HepG2 (cell line): ENCODE data around the gene ATG4A. TPM values are rescaled to one million over a fixed set of nuclear protein-coding genes. Genes with fewer than 3 reads are reported as not detected.

Experiments used
- ATAC-seq: fragments of 200-7000 bp; cut with Tn5 transposase; 3 replicates; pipeline ENCODE4 v1.9.1; 2020; ENCODE audit warnings: mild to moderate bottlenecking, moderate library complexity
- BruUV-seq: library from RNA; stranded (reverse); fragments of 400-500 nt; replicated peaks from 2 replicates; lab custom pipeline; 2021; lab: Mats Ljungman, UMichigan
- CTCF ChIA-PET: fragments of 300-600 bp; formaldehyde crosslinking; extraction: SDS; loops from one replicate; lab custom pipeline; 2021; ENCODE audit warnings: low total read pairs, inconsistent platforms, low intra/inter-chr PET ratio; lab: Yijun Ruan, JAX
- POLR2A ChIA-PET: fragments of 350-600 bp; sonication (Branson Sonifier 250); formaldehyde crosslinking; loops from one replicate; lab custom pipeline; 2020; ENCODE audit warnings: antibody characterized with exemption, inconsistent platforms; lab: Yijun Ruan, JAX
- DNase-seq: peaks from one replicate; pipeline ENCODE4 v3.0.0-alpha.2; 2015; ENCODE audit warnings: low spot score
- FAIRE-seq: peaks from 3 replicates; lab custom pipeline; 2011; peaks lifted over from hg19 to GRCh38; lab: Jason Lieb, UNC
- H2AFZ ChIP-seq: one replicate; pipeline ENCODE4 v1.6.1; 2011; ENCODE audit warnings: low read length, inconsistent platforms
- H3K27ac ChIP-seq: fragments of 300-600 bp; 3 replicates; pipeline ENCODE4 v1.8.0; 2011; ENCODE audit warnings: mixed run types, mild to moderate bottlenecking, mixed read lengths, low read length, inconsistent platforms; ENCODE audit not compliant: insufficient read depth; ENCODE audit errors: extremely low read length
- H3K27me3 ChIP-seq, 2 experiments: fragments of 200-600 bp in 1 of 2; 2 replicates in 1 of 2; 3 replicates in 1 of 2; pipeline versions ENCODE4 v1.6.0 to v1.8.0; 2011; ENCODE audit warnings: low read length in 2 of 2, mild to moderate bottlenecking in 2 of 2, moderate library complexity in 2 of 2, inconsistent platforms in 1 of 2; ENCODE audit not compliant: insufficient read depth in 2 of 2, control insufficient read depth in 1 of 2
- H3K36me3 ChIP-seq, 2 experiments: fragments of 200-600 bp in 1 of 2; replicated peaks in 1 of 2; 2 replicates in 1 of 2; 3 replicates in 1 of 2; pipeline versions ENCODE4 v1.5.1 to v1.8.0; 2011; ENCODE audit warnings: low read length in 2 of 2, inconsistent platforms in 1 of 2; ENCODE audit not compliant: insufficient read depth in 2 of 2, control insufficient read depth in 1 of 2
- H3K4me1 ChIP-seq: 2 replicates; pipeline ENCODE4 v1.5.1; 2012; ENCODE audit warnings: low read length, inconsistent platforms; ENCODE audit not compliant: insufficient read depth
- H3K4me2 ChIP-seq: 2 replicates; pipeline ENCODE4 v1.6.0; 2011; ENCODE audit warnings: low read depth, low read length, inconsistent platforms
- H3K4me3 ChIP-seq, 3 experiments: fragments of 200-600 bp in 1 of 3; sonication (generic), shearing (Covaris generic) in 1 of 3; replicated peaks in 1 of 3; 2 replicates each; pipeline ENCODE4 v1.5.1; 2011 to 2016; ENCODE audit warnings: low read length in 3 of 3, inconsistent platforms in 2 of 3, low read depth in 2 of 3, mild to moderate bottlenecking in 2 of 3, control low read depth in 1 of 3, mixed read lengths in 1 of 3; ENCODE audit not compliant: insufficient read depth in 1 of 3
- H3K79me2 ChIP-seq: one replicate; pipeline ENCODE4 v1.6.1; 2011; ENCODE audit warnings: low read length, inconsistent platforms; ENCODE audit not compliant: insufficient read depth
- H3K9ac ChIP-seq: 2 replicates; pipeline ENCODE4 v1.6.0; 2011; ENCODE audit warnings: mild to moderate bottlenecking, low read depth, low read length, inconsistent platforms; ENCODE audit not compliant: insufficient read depth
- H3K9me3 ChIP-seq: 2 replicates; pipeline ENCODE4 v1.5.1; 2012; ENCODE audit warnings: mild to moderate bottlenecking, low read length
- H4K20me1 ChIP-seq: 2 replicates; pipeline ENCODE4 v1.6.0; 2011; ENCODE audit warnings: inconsistent platforms, mild to moderate bottlenecking, low read length, moderate library complexity; ENCODE audit not compliant: insufficient read depth
- ARID4A ChIP-seq: sonication (generic); formaldehyde crosslinking; IDR thresholded peaks from 2 replicates; pipeline ENCODE4 v1.5.0; 2020; ENCODE audit warnings: mild to moderate bottlenecking, missing genetic modification reagents, borderline replicate concordance
- FOXA3 ChIP-seq: IDR thresholded peaks from 2 replicates; pipeline ENCODE4 v1.6.1; 2016; ENCODE audit warnings: missing genetic modification reagents, missing compliant biosample characterization
- JARID2 ChIP-seq: sonication (generic); formaldehyde crosslinking; IDR thresholded peaks from 2 replicates; pipeline ENCODE4 v1.8.1; 2023; ENCODE audit warnings: missing genetic modification reagents, inconsistent platforms; ENCODE audit not compliant: insufficient replicate concordance
- KDM5A ChIP-seq: fragments of 200-600 bp; sonication (generic); IDR thresholded peaks from 2 replicates; pipeline ENCODE4 v1.7.0; 2018; ENCODE audit warnings: antibody characterized with exemption, mild to moderate bottlenecking, low read length, borderline replicate concordance
- MEIS2 ChIP-seq: sonication (generic); formaldehyde crosslinking; IDR thresholded peaks from 2 replicates; pipeline ENCODE4 v1.9.0; 2021; ENCODE audit warnings: mild to moderate bottlenecking, missing genetic modification reagents
- NFIB ChIP-seq: sonication (generic); formaldehyde crosslinking; IDR thresholded peaks from 2 replicates; pipeline ENCODE4 v1.9.0; 2021; ENCODE audit warnings: missing genetic modification reagents, mild to moderate bottlenecking, borderline replicate concordance
- TARDBP ChIP-seq: sonication (generic); formaldehyde crosslinking; IDR thresholded peaks from 2 replicates; pipeline ENCODE4 v1.8.0; 2022; ENCODE audit warnings: mild to moderate bottlenecking, missing genetic modification reagents
- ZC3H13 ChIP-seq: sonication (generic); formaldehyde crosslinking; IDR thresholded peaks from 2 replicates; pipeline ENCODE4 v1.8.1; 2023; ENCODE audit warnings: mild to moderate bottlenecking, missing genetic modification reagents, moderate library complexity
- ZFYVE20 ChIP-seq: sonication (generic); formaldehyde crosslinking; IDR thresholded peaks from 2 replicates; pipeline ENCODE4 v1.8.0; 2023; ENCODE audit warnings: low read depth, mild to moderate bottlenecking, moderate library complexity, missing genetic modification reagents, borderline replicate concordance
- ZNF326 ChIP-seq: sonication (generic); formaldehyde crosslinking; IDR thresholded peaks from 2 replicates; pipeline ENCODE4 v1.4.0; 2020; ENCODE audit warnings: missing genetic modification reagents, borderline replicate concordance
- ZNF556 ChIP-seq: sonication (generic); formaldehyde crosslinking; IDR thresholded peaks from 2 replicates; pipeline ENCODE4 v1.4.0; 2020; ENCODE audit warnings: mild to moderate bottlenecking, missing genetic modification reagents, borderline replicate concordance
- ZNF792 ChIP-seq: IDR thresholded peaks from 2 replicates; pipeline ENCODE4 v1.6.1; 2016
- WGBS: methylation state at CpG from one replicate; pipeline ENCODE4 v1.1.6; 2017; ENCODE audit warnings: low lambda C conversion rate; 5-methylcytosine and 5-hydroxymethylcytosine counted together
- in situ Hi-C: cut with HindIII; loops from 2 replicates; pipeline ENCODE4 v1.10.0; 2017; ENCODE audit warnings: low pct_unique_long_range_greater_than_20kb; ENCODE audit not compliant: extremely low pct_ligation_motif_present
- intact Hi-C: fragments of 100-400 bp; cut with micrococcal nuclease; formaldehyde crosslinking; loops from one replicate; pipeline ENCODE4 v1.10.0; 2022; ENCODE audit not compliant: unreplicated experiment
- polyA plus RNA-seq, 8 experiments: library from polyadenylated mRNA; depleted of rRNA in 3 of 8; stranded (reverse) in 7 of 8; unstranded in 1 of 8; fragments of >200 nt; fragmentation: Illumina TruSeq in 4 of 8; extraction: Trizol in 4 of 8; gene quantifications; 2 replicates each; pipeline versions ENCODE4 v1.2.1 to v1.2.3, GENCODE V29; 2011 to 2016; ENCODE audit warnings: low read depth in 4 of 8, missing spikeins in 1 of 8, mixed read lengths in 1 of 8; ENCODE audit not compliant: insufficient read depth in 1 of 8
- total RNA-seq, 5 experiments: library from RNA; depleted of rRNA; stranded (reverse); fragments of >200 nt; fragmentation: Illumina TruSeq; extraction: Trizol; gene quantifications; 2 replicates each; pipeline ENCODE4 v1.2.3, GENCODE V29; 2016; ENCODE audit warnings: low read depth in 1 of 5
- TF ChIP-seq, protein P1 (sequence below): IDR thresholded peaks from 2 replicates; pipeline ENCODE4 v1.6.1; 2016

The ATG4A gene
- total and polyA plus RNA-seq, 2 of the 13 experiments (the other 11 are each of a cell fraction or from before 2014, with no cell fraction given), result 3.3 to 6.3 TPM

DNA sequence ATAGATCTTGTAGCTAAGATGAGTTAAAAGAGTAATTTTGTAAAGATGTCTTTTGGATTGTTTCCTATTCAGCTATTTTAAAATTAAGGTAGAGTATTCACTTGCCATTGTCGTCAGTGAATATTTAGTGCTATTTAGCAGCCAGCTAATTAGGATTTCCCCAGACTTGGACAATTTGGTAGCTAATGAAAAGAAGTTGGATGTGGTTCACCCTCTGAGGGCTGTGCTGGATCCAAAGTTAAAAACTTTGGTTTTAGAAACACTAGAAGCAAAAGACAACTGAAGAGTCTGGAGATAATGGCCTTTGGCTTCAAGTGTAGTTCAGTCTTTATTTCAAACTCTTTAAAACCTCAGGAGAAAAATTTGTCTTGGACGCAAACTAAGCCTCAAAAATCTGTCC lies 41.3 kb downstream of the ATG4A start:
- Histone ChIP-seq H3K9me3 (no peaks in the 10 kb centered on the region), H3K27me3 (no peaks in the 10 kb centered on the region), H3K27ac (no peak overlapping the region), H3K36me3 (no peaks in the 10 kb centered on the region), H2AFZ (no peak overlapping the region), H3K4me1 (no peaks in the 10 kb centered on the region), H3K4me3 (no peak overlapping the region), H3K79me2 (no peaks in the 10 kb centered on the region), H3K9ac (no peak overlapping the region), H3K4me2 (no peak overlapping the region), H4K20me1 (no peaks in the 10 kb centered on the region)
- DNase-seq, result no peak
- in situ Hi-C loops, result no loop called here
- no peak for FAIRE-seq
- WGBS, result 100% methylated on average over 2 of the region's 2 CpGs
- intact Hi-C loops, result no loop called here
- ChIA-PET CTCF (no interaction called here), POLR2A (no interaction called here)
- BruUV-seq, result no TSS peak
- ATAC-seq, result no peak
- TF ChIP-seq NFIB (CRISPR knock-in tag), result no peak
- TF ChIP-seq KDM5A, result no peak
- TF ChIP-seq ZFYVE20 (CRISPR knock-in tag), result no peak
- TF ChIP-seq FOXA3 (CRISPR knock-in tag), result no peak
- TF ChIP-seq ZNF792 (CRISPR knock-in tag), result no peak
- TF ChIP-seq, all 625 proteins: peak for 0

DNA sequence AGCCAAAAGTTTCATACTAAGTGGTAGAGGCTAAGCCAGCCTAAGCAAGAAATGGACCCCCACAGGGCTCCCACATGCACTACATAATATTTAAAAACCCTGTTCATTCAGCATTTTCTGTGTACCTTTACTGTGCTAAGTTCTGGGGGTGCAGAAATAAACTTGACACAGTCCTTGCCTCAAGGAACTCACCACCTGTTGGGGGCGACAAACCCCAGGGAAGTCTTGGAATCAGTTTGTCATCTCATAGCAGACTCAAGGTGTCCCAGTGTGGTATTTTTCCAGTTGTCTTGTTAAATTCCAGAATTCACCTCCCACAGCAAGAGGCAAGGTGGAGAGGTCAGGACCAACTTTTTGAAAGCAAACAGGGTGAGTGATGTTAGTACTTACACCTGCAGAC lies 43.1 kb downstream of the ATG4A start:
- H3K36me3 ChIP-seq, result no peaks in the 10 kb centered on the region
- 100% methylated on average over 1 of the region's 1 CpG for WGBS
- H2AFZ ChIP-seq, result no peak overlapping the region
- H3K4me1 ChIP-seq, result no peaks in the 10 kb centered on the region
- H3K9ac ChIP-seq, result no peak overlapping the region
- no peak for ATAC-seq
- intact Hi-C loops (no loop called here), in situ Hi-C loops (no loop called here)
- no peaks in the 10 kb centered on the region for H3K27me3 ChIP-seq
- no peak overlapping the region for H3K27ac ChIP-seq
- ChIA-PET POLR2A (no interaction called here), CTCF (no interaction called here)
- no peak for FAIRE-seq
- H3K79me2 ChIP-seq, result no peaks in the 10 kb centered on the region
- no peak for DNase-seq
- H4K20me1 ChIP-seq, result no peaks in the 10 kb centered on the region
- no peaks in the 10 kb centered on the region for H3K9me3 ChIP-seq
- H3K4me3 ChIP-seq, result no peak overlapping the region
- H3K4me2 ChIP-seq, result no peak overlapping the region
- no TSS peak for BruUV-seq
- TF ChIP-seq ZC3H13 (CRISPR knock-in tag) (no peak), ZNF326 (no peak), MEIS2 (CRISPR knock-in tag) (no peak), JARID2 (no peak), ARID4A (no peak), ZNF556 (CRISPR knock-in tag) (no peak), TARDBP (CRISPR knock-in tag) (no peak)
- TF ChIP-seq, protein P1, sequence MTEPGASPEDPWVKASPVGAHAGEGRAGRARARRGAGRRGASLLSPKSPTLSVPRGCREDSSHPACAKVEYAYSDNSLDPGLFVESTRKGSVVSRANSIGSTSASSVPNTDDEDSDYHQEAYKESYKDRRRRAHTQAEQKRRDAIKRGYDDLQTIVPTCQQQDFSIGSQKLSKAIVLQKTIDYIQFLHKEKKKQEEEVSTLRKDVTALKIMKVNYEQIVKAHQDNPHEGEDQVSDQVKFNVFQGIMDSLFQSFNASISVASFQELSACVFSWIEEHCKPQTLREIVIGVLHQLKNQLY (CRISPR knock-in tag), result no peak
